ENCODE measurements around the gene TNFAIP3. TPM values are rescaled to one million over a fixed set of nuclear protein-coding genes. Genes with fewer than 3 reads are reported as not detected.

The TNFAIP3 gene
- total RNA-seq, 2 experiments from 2014 or later = 3,816 to 3,885 TPM

DNA sequence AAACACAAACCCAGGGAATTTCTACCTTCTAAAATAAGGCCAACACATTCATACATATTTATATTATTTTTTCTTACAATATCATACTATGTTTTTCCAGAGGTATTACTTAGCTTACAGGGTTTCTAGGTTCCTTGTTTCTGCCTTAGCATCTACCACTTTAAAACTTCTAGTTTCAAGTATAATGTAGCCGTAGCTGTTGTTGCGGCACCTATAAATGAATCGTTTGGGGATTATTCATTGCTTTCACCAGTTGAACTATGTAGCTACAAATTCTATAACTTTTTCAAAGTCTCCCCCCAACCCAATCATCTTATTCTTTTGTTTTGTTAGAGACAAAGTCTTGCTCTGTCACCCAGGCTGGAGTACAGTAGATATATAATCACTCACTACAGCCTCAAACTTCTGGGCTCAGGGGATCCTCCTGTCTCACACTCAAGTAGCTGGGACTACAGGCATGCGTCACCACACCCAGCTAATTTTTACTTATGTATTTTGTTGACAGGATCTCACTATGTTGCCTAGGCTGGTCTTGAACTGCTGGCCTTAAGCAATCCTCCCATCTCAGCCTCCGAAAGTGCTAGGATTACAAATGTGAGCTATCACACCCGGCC lies 43.9 kb downstream of the TNFAIP3 start:
- no peaks in the 10 kb centered on the region for H3K9me3 ChIP-seq (ENCODE audit: control insufficient read depth in 1 of 2, insufficient read depth in 1 of 2, low read length in 2 of 2)
- intact Hi-C loops (cut with DNase I, micrococcal nuclease) = no loop called here
- TF ChIP-seq CTCF (IDR thresholded peaks at IDR 0.05) = no peak
- H3K4me1 ChIP-seq (ENCODE audit: insufficient read depth, low read length) = no peaks in the 10 kb centered on the region
- Mint-ChIP-seq H3K36me3 (ENCODE audit: low read depth) (no peaks in the 10 kb centered on the region), H3K4me3 (no peak overlapping the region), H3K9me3 (peaks cover 3% of the 10 kb centered on the region), H3K27me3 (no peaks in the 10 kb centered on the region), H3K4me1 (ENCODE audit: low read depth) (peaks cover 22% of the 10 kb centered on the region), H3K27ac (no peak overlapping the region)
- H3K27ac ChIP-seq (ENCODE audit: low read depth in 1 of 2, low read length in 2 of 2) = no peak overlapping the region
- no peak overlapping the region for H3K4me3 ChIP-seq (ENCODE audit: low read length)
- no peaks in the 10 kb centered on the region for H3K27me3 ChIP-seq (ENCODE audit: control insufficient read depth in 1 of 2, insufficient read depth in 2 of 2, low read length in 2 of 2)
- DNase-seq (no peak), ATAC-seq (ENCODE audit: poor library complexity) (no peak)
- ChIA-PET POLR2A (interaction anchor here (0.8 kb wide), 1 partner anchor 29 kb away, joined by 3 read pairs; no protein-coding TSS in a partner anchor), CTCF (interaction anchor here (1.1 to 2.3 kb wide), 2 partner anchors 9 to 27 kb away, joined by 3 to 8 read pairs; no protein-coding TSS in a partner anchor)
- H3K36me3 ChIP-seq (ENCODE audit: insufficient read depth, low read length) = no peaks in the 10 kb centered on the region

DNA sequence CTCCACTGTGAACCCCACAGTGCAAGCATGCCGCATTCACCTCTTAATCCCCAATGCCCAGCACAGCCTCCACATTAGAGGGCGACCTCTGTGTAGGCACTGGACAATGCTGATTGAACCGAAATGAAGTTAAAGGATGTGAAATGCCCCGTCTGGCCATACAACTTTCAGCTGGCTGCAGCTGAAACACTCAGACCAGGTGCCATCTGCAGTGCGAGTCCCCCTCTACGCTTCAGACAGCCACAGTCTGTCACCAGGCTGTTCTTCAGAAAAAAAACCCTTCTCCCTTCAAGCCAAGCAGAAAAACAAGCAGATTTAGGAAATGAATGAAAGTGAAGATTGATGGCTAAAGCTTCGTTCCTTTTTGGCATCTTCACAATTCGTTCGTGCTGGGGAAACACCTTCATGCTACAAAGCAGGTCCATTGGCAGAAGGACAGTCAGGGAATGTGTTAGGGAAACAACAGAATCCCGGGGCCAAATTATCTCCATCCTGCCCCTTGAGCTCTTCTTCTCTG lies 44.7 kb downstream of the TNFAIP3 start:
- Mint-ChIP-seq H3K27me3 (no peaks in the 10 kb centered on the region), H3K4me3 (no peak overlapping the region), H3K4me1 (ENCODE audit: low read depth) (peaks cover 14% of the 10 kb centered on the region), H3K27ac (no peak overlapping the region), H3K9me3 (peaks cover 3% of the 10 kb centered on the region), H3K36me3 (ENCODE audit: low read depth) (no peaks in the 10 kb centered on the region)
- Histone ChIP-seq H3K9me3 (ENCODE audit: control insufficient read depth in 1 of 2, insufficient read depth in 1 of 2, low read length in 2 of 2) (no peaks in the 10 kb centered on the region), H3K36me3 (ENCODE audit: insufficient read depth, low read length) (no peaks in the 10 kb centered on the region), H3K4me1 (ENCODE audit: insufficient read depth, low read length) (no peaks in the 10 kb centered on the region), H3K27ac (ENCODE audit: low read depth in 1 of 2, low read length in 2 of 2) (no peak overlapping the region), H3K27me3 (ENCODE audit: control insufficient read depth in 1 of 2, insufficient read depth in 2 of 2, low read length in 2 of 2) (no peaks in the 10 kb centered on the region), H3K4me3 (ENCODE audit: low read length) (no peak overlapping the region)
- no peak for ATAC-seq (ENCODE audit: poor library complexity)
- CTCF ChIA-PET = interaction anchor here (2.3 kb wide), 1 partner anchor 10 kb away, joined by 8 read pairs; no protein-coding TSS in a partner anchor
- intact Hi-C loops (cut with DNase I, micrococcal nuclease) = no loop called here
- POLR2A ChIA-PET = no interaction called here
- no peak for DNase-seq
- no peak for TF ChIP-seq CTCF (IDR thresholded peaks at IDR 0.05)

DNA sequence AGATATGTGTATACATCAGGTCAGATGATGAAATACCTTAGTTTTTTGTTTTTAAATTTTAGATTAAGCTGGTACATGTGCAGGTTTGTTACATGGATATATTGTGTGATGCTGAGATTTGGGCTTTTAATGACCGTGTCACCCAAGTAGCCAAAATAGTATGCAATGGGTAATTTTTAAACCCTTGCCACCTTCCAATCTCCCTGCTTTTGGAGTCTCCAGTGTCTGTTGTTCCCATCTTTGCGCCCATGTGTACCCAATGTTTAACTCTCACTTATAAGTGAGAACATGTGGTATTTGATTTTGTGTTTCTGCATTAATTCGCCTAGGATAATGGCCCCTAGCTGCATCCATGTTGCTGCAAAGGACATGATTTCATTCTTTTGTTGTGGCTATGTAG lies 45.8 kb downstream of the TNFAIP3 start:
- Histone ChIP-seq H3K4me1 (ENCODE audit: insufficient read depth, low read length) (no peaks in the 10 kb centered on the region), H3K9me3 (ENCODE audit: control insufficient read depth in 1 of 2, insufficient read depth in 1 of 2, low read length in 2 of 2) (no peaks in the 10 kb centered on the region), H3K36me3 (ENCODE audit: insufficient read depth, low read length) (no peaks in the 10 kb centered on the region), H3K27me3 (ENCODE audit: control insufficient read depth in 1 of 2, insufficient read depth in 2 of 2, low read length in 2 of 2) (no peaks in the 10 kb centered on the region), H3K4me3 (ENCODE audit: low read length) (no peak overlapping the region), H3K27ac (ENCODE audit: low read depth in 1 of 2, low read length in 2 of 2) (no peak overlapping the region)
- intact Hi-C loops (cut with DNase I, micrococcal nuclease) = no loop called here
- ChIA-PET POLR2A (no interaction called here), CTCF (interaction anchor here (2.3 kb wide), 1 partner anchor 11 kb away, joined by 8 read pairs; no protein-coding TSS in a partner anchor)
- Mint-ChIP-seq H3K9me3 (peaks cover 3% of the 10 kb centered on the region), H3K4me1 (ENCODE audit: low read depth) (peaks cover 14% of the 10 kb centered on the region), H3K4me3 (no peak overlapping the region), H3K27ac (no peak overlapping the region), H3K36me3 (ENCODE audit: low read depth) (no peaks in the 10 kb centered on the region), H3K27me3 (no peaks in the 10 kb centered on the region)
- ATAC-seq (ENCODE audit: poor library complexity) (no peak), DNase-seq (no peak)
- no peak for TF ChIP-seq CTCF (IDR thresholded peaks at IDR 0.05)

Data from CD4-positive, alpha-beta T cell (primary cell).